Measurements from ENCODE around the gene FBLN2.
"Not testable (repeated sequence)": the region's sequence is repeated elsewhere in the genome, so short reads cannot be mapped to it uniquely, and the experiment has no call there.

FBLN2 gene

GRCh38 chr3:13514639-13515435, 34.1 kb upstream of the FBLN2 start:
- no peak for DNase-seq

GRCh38 chr3:13515786-13516759, 32.9 kb upstream of the FBLN2 start:
- DNase-seq, result no peak

- no peak for DNase-seq
These were observed 32.2 kb upstream of the FBLN2 start for GRCh38 chr3:13516760-13517135.

GRCh38 chr3:13517253-13517977, 31.5 kb upstream of the FBLN2 start:
- DNase-seq, result no peak

GRCh38 chr3:13518516-13518953, 30.4 kb upstream of the FBLN2 start:
- no peak for DNase-seq

- no peak for DNase-seq
These were observed 29.7 kb upstream of the FBLN2 start for GRCh38 chr3:13519006-13519791.

- DNase-seq, result no peak
These were observed 28.5 kb upstream of the FBLN2 start for GRCh38 chr3:13520326-13520880.

- DNase-seq, result no peak
These were observed 27.6 kb upstream of the FBLN2 start for GRCh38 chr3:13521309-13521708.

GRCh38 chr3:13521749-13522148, 27.2 kb upstream of the FBLN2 start:
- DNase-seq, result not testable (repeated sequence)

GRCh38 chr3:13522236-13522635, 26.7 kb upstream of the FBLN2 start:
- no peak for DNase-seq

GRCh38 chr3:13524979-13525669, 23.8 kb upstream of the FBLN2 start:
- DNase-seq, result no peak

- no peak for DNase-seq
These were observed 22.9 kb upstream of the FBLN2 start for GRCh38 chr3:13525827-13526625.

- no peak for DNase-seq
These were observed 22.3 kb upstream of the FBLN2 start for GRCh38 chr3:13526626-13526949.

GRCh38 chr3:13528217-13528867, 20.6 kb upstream of the FBLN2 start:
- DNase-seq, result no peak

GRCh38 chr3:13529196-13530112, 19.5 kb upstream of the FBLN2 start:
- DNase-seq, result no peak

GRCh38 chr3:13530241-13531009, 18.5 kb upstream of the FBLN2 start:
- no peak for DNase-seq

GRCh38 chr3:13532085-13532484, 16.8 kb upstream of the FBLN2 start:
- DNase-seq, result no peak

- DNase-seq, result no peak
These were observed 16.3 kb upstream of the FBLN2 start for GRCh38 chr3:13532631-13533030.
